SK-N-SH (cell line): Measurements from ENCODE around the gene TBXAS1. TPM values are rescaled to one million over a fixed set of nuclear protein-coding genes. Genes with fewer than 3 reads are reported as not detected.

ENCODE experiments used
- CTCF ChIA-PET: fragments of 300-600, 350-600 bp; formaldehyde crosslinking; extraction: SDS; loops from one replicate; lab custom pipeline; 2021; lab: Yijun Ruan, JAX
- POLR2A ChIA-PET: fragments of 350-600 bp; sonication (Branson Sonifier 250); formaldehyde crosslinking; extraction: SDS; loops from one replicate; lab custom pipeline; 2020; ENCODE audit warnings: antibody characterized with exemption, inconsistent platforms; lab: Yijun Ruan, JAX
- DNase-seq: peaks from one replicate; pipeline ENCODE4 v3.0.0; 2012
- H2AFZ ChIP-seq: fragments of 200-600 bp; sonication (generic); 2 replicates; pipeline ENCODE4 v1.8.1; 2016; ENCODE audit warnings: antibody characterized with exemption, mild to moderate bottlenecking, low read depth
- H3F3A ChIP-seq: fragments of 200-600 bp; sonication (generic); replicated peaks from 2 replicates; pipeline ENCODE3; 2016; ENCODE audit warnings: antibody characterized with exemption, mild to moderate bottlenecking; ENCODE audit not compliant: insufficient read depth
- H3K27ac ChIP-seq, 2 experiments: fragments of 200-500 bp in 1 of 2; fragments of 200-600 bp in 1 of 2; sonication (Bioruptor generic) in 1 of 2; sonication (generic), shearing (Covaris generic) in 1 of 2; 2 replicates each; pipeline versions ENCODE4 v1.5.1 to v1.6.1; 2014 to 2016; ENCODE audit warnings: low read depth in 2 of 2, inconsistent platforms in 1 of 2, low read length in 1 of 2, mild to moderate bottlenecking in 1 of 2, mixed read lengths in 1 of 2
- H3K27me3 ChIP-seq: fragments of 200-600 bp; sonication (generic), shearing (Covaris generic); 2 replicates; pipeline ENCODE4 v1.6.1; 2016; ENCODE audit warnings: mixed run types; ENCODE audit not compliant: insufficient read depth
- H3K36me3 ChIP-seq, 2 experiments: fragments of 200-500 bp in 1 of 2; fragments of 200-600 bp in 1 of 2; sonication (Bioruptor generic) in 1 of 2; sonication (generic) in 1 of 2; replicated peaks in 1 of 2; 2 replicates each; pipeline versions ENCODE3 to v1.5.1; 2014 to 2016; ENCODE audit warnings: low read length in 1 of 2, mild to moderate bottlenecking in 1 of 2; ENCODE audit not compliant: insufficient read depth in 2 of 2, control insufficient read depth in 1 of 2
- H3K4me1 ChIP-seq, 2 experiments: fragments of 200-500 bp in 1 of 2; fragments of 200-600 bp in 1 of 2; sonication (Bioruptor generic) in 1 of 2; sonication (generic), shearing (Covaris generic) in 1 of 2; 2 replicates each; pipeline versions ENCODE4 v1.5.1 to v1.6.1; 2014 to 2016; ENCODE audit warnings: low read depth in 1 of 2, low read length in 1 of 2, mixed run types in 1 of 2; ENCODE audit not compliant: insufficient read depth in 2 of 2, control insufficient read depth in 1 of 2
- H3K4me2 ChIP-seq: fragments of 200-600 bp; sonication (generic), shearing (Covaris generic); 2 replicates; pipeline ENCODE4 v1.6.1; 2017; ENCODE audit warnings: mixed run types
- H3K4me3 ChIP-seq, 2 experiments: fragments of 200-500 bp in 1 of 2; fragments of 200-600 bp in 1 of 2; sonication (Bioruptor generic) in 1 of 2; sonication (generic), shearing (Covaris generic) in 1 of 2; 2 replicates each; pipeline versions ENCODE4 v1.5.1 to v1.8.1; 2014 to 2016; ENCODE audit warnings: low read depth in 2 of 2, inconsistent platforms in 1 of 2, low read length in 1 of 2, mild to moderate bottlenecking in 1 of 2, mixed read lengths in 1 of 2, moderate library complexity in 1 of 2
- H3K79me2 ChIP-seq: fragments of 200-600 bp; sonication (generic); 2 replicates; pipeline ENCODE4 v1.8.1; 2017; ENCODE audit warnings: mild to moderate bottlenecking; ENCODE audit not compliant: insufficient read depth
- H3K9ac ChIP-seq: fragments of 200-600 bp; sonication (generic); 2 replicates; pipeline ENCODE4 v1.6.1; 2017; ENCODE audit warnings: mixed run types
- H3K9me2 ChIP-seq: fragments of 200-600 bp; sonication (generic); 2 replicates; pipeline ENCODE4 v1.6.1; 2017; ENCODE audit warnings: mixed run types
- H3K9me3 ChIP-seq: fragments of 200-600 bp; sonication (generic); 2 replicates; pipeline ENCODE4 v1.6.1; 2017; ENCODE audit warnings: mixed run types, mild to moderate bottlenecking, moderate library complexity
- H4K20me1 ChIP-seq: fragments of 200-600 bp; sonication (generic); 2 replicates; pipeline ENCODE4 v1.6.1; 2017; ENCODE audit warnings: mild to moderate bottlenecking, mixed run types; ENCODE audit not compliant: insufficient read depth
- EP300 ChIP-seq, 2 experiments: IDR thresholded peaks; 2 replicates each; pipeline versions ENCODE4 v1.4.0 to v1.6.1; 2012; ENCODE audit warnings: borderline replicate concordance in 1 of 2, low read depth in 1 of 2, low read length in 1 of 2
- EZH2phosphoT487 ChIP-seq: fragments of 200-600 bp; sonication (generic); IDR thresholded peaks from 2 replicates; pipeline ENCODE4 v1.6.1; 2017; ENCODE audit warnings: low read depth, mixed run types, mild to moderate bottlenecking, antibody characterized with exemption, moderate library complexity, borderline replicate concordance
- POLR2AphosphoS5 ChIP-seq: IDR thresholded peaks from 2 replicates; pipeline ENCODE4 v1.6.1; 2012; ENCODE audit warnings: low read depth, low read length
- REST ChIP-seq: IDR thresholded peaks from 2 replicates; pipeline ENCODE4 v1.6.1; 2012; ENCODE audit warnings: mild to moderate bottlenecking, low read depth, low read length, moderate library complexity
- SIN3A ChIP-seq: IDR thresholded peaks from 2 replicates; pipeline ENCODE4 v1.6.1; 2012; ENCODE audit warnings: low read depth, mild to moderate bottlenecking, low read length, moderate library complexity, borderline replicate concordance
- SMC3 ChIP-seq: IDR thresholded peaks from 2 replicates; pipeline ENCODE4 v1.6.1; 2012; ENCODE audit warnings: low read depth, low read length, improper control_type of control experiment
- WGBS: methylation state at CpG from one replicate; pipeline ENCODE4 v1.1.6; 2017; ENCODE audit warnings: low lambda C conversion rate; 5-methylcytosine and 5-hydroxymethylcytosine counted together
- polyA plus RNA-seq, 3 experiments: library from polyadenylated mRNA; depleted of rRNA; stranded (reverse); fragments of >200 nt; gene quantifications; 2 replicates each; pipeline ENCODE4 v1.2.3, GENCODE V29; 2012

The TBXAS1 gene
- polyA plus RNA-seq, 1 of the 3 experiments (the other 2 are of a cell fraction), result 4.4 TPM

DNA sequence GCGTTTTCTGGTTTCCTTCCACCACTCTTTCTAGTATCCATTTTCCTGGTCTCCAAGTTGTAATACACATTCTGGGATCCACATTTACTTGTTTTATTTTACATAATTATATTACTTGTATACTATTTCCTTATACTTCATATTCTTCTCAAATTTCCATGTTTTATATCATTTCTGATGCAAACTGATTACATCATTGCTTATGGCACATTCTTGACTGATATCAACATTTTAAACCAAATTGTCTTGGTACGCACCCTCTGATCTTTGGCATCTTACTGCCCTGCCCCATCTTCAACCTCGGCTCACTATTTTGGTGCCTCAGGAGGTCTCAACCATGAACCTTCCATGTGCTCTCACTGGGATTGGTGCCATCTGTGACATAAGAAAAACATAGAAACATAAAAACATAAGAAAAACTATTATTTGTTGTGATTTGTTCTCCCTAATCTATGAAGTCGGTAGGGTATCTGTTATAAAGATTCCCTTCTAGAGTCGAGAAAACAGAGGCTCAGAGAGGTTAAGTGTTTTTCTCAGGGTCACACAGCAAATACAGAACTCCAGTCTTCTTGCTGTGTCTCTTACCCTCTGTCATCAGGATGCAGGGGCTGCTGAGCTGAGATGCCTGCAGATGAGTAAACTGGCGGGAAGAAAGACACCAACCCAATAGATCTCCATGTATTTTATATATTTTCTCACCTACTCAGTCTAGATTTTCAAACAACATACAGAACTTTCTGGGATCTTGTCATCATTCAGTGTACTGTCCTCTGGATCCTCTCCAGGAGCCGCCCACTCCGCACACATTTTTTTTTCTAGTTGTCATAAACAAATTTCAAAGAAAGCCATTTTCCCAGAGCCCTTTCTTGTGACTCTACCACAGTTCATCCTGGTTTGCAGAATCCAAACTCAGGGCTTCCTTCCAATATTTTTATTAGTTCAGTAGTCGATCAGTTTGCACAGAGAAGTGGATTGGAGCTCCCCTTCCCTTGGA, 154.2 kb downstream of the TBXAS1 start:
- Histone ChIP-seq H3K27ac (no peak overlapping the region), H3K36me3 (no peaks in the 10 kb centered on the region), H3K9me2 (no peaks in the 10 kb centered on the region), H3K4me3 (no peak overlapping the region), H4K20me1 (no peaks in the 10 kb centered on the region), H3K9ac (no peak overlapping the region), H2AFZ (no peak overlapping the region), H3K4me2 (no peak overlapping the region), H3K9me3 (no peaks in the 10 kb centered on the region), H3K79me2 (no peaks in the 10 kb centered on the region), H3K4me1 (peaks cover 0 to 3% of the 10 kb centered on the region in 2 experiments; a peak in 1 of 4 replicates), H3K27me3 (no peaks in the 10 kb centered on the region; the same call in 1 of the 2 replicates), H3F3A (peaks cover 4% of the 10 kb centered on the region)
- TF ChIP-seq POLR2AphosphoS5 (no peak), SIN3A (no peak), EP300 (IDR thresholded peaks at IDR 0.05; ENCODE audit: borderline replicate concordance in 1 of 2, low read depth in 1 of 2, low read length in 1 of 2) (no peak), SMC3 (no peak), EZH2phosphoT487 (no peak)
- POLR2A ChIA-PET, result no interaction called here
- 69% methylated on average over 9 of the region's 9 CpGs for WGBS
- no peak for DNase-seq
- CTCF ChIA-PET, result interaction anchor here (1.2 kb wide), 1 partner anchor 19 kb away, joined by 4 read pairs; no protein-coding TSS in a partner anchor

DNA sequence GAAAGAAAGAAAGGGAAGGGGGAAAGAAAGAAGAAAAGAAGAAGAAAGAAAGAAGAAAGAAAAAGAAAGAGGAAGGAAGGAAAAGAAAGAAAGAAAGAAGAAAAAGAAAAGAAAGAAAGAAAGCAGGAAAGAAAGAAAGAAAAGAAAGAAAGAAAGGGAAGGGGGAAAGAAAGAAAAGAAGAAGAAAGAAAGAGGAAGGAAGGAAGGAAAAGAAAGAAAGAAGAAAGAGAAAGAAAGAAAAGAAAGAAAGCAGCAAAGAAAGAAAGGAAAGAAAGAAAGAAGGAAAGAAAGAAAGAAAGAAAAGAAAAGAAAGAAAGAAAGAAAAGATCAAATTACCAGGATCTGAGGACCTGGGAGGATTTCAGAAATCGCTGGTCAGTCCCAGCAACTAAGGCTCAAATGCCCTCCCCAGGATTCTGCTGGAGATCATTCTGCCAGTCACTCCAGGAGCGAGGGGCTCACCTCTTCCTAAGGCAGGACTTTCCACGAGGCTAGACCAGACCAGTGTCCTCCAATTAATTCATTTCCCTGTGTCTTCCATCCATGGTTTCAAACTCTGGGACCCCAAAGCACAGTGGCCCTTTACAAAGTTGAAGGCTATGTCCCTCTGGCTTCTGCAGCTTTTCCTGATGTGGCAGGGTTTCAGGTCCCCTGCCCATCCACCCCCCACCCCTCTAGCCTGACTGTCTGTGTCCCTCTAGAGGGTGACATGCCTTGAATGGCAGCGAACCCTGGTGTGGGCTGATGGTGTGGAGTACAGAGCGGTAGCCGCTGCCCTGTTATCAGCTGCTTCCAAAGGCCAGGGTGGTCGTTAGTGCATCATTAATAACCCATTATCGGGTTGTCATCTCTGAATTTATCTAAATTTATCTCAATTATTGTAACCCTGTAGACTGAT, 155.8 kb downstream of the TBXAS1 start:
- no peaks in the 10 kb centered on the region for H4K20me1 ChIP-seq
- no peak overlapping the region for H3K4me3 ChIP-seq
- H3K4me2 ChIP-seq, result no peak overlapping the region
- H3K27ac ChIP-seq, result no peak overlapping the region
- CTCF ChIA-PET, result interaction anchor here (0.6 to 6.4 kb wide), 5 partner anchors 8 to 485 kb away, joined by 3 to 55 read pairs (median 3); no protein-coding TSS in a partner anchor
- no peaks in the 10 kb centered on the region for H3K9me3 ChIP-seq
- no peak for TF ChIP-seq REST
- TF ChIP-seq, all 33 proteins: peak for 0
- no peaks in the 10 kb centered on the region for H3K9me2 ChIP-seq
- POLR2A ChIA-PET, result no interaction called here
- H2AFZ ChIP-seq, result no peak overlapping the region
- peaks cover 4% of the 10 kb centered on the region for H3F3A ChIP-seq
- H3K9ac ChIP-seq, result no peak overlapping the region
- 60% methylated on average over 8 of the region's 8 CpGs for WGBS
- H3K4me1 ChIP-seq, result peaks cover 0 to 3% of the 10 kb centered on the region in 2 experiments; a peak in 1 of 4 replicates
- DNase-seq, result no peak
- no peaks in the 10 kb centered on the region; the same call in 1 of the 2 replicates for H3K27me3 ChIP-seq
- no peaks in the 10 kb centered on the region for H3K79me2 ChIP-seq
- no peaks in the 10 kb centered on the region for H3K36me3 ChIP-seq
